PC-9 (cell line): ENCODE measurements around the gene METTL2B.
"Not testable (repeated sequence)": the region's sequence is repeated elsewhere in the genome, so short reads cannot be mapped to it uniquely, and the experiment has no call there.

Source experiments
- CTCF ChIP-seq: fragments of 200-600 bp; sonication (generic); conservative IDR thresholded peaks from 2 replicates; pipeline ENCODE4 v1.6.1; 2017; ENCODE audit warnings: mixed run types, antibody characterized with exemption, mild to moderate bottlenecking, moderate library complexity
- EZH2 ChIP-seq: fragments of 200-600 bp; sonication (generic); IDR thresholded peaks from 2 replicates; pipeline ENCODE4 v1.8.0; 2017; ENCODE audit warnings: antibody characterized with exemption, low read depth

DNA sequence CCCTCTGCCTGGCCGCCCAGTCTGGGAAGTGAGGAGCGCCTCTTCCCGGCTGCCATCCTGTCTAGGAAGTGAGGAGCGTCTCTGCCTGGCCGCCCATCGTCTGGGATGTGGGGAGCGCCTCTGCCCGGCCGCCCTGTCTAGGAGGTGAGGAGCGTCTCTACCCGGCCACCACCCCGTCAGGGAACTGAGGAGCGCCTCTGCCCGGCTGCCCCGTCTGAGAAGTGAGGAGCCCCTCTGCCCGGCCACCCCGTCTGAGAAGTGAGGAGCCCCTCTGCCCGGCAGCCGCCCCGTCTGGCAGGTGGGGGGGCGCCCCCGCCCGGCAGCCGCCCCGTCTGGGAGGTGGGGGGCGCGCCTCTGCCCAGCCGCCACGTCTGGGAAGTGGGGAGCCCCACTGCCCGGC, 13.2 kb upstream of the METTL2B start:
- TF ChIP-seq EZH2, CTCF: not testable (repeated sequence)
